Measurements from ENCODE around the gene LTC4S.

DNA sequence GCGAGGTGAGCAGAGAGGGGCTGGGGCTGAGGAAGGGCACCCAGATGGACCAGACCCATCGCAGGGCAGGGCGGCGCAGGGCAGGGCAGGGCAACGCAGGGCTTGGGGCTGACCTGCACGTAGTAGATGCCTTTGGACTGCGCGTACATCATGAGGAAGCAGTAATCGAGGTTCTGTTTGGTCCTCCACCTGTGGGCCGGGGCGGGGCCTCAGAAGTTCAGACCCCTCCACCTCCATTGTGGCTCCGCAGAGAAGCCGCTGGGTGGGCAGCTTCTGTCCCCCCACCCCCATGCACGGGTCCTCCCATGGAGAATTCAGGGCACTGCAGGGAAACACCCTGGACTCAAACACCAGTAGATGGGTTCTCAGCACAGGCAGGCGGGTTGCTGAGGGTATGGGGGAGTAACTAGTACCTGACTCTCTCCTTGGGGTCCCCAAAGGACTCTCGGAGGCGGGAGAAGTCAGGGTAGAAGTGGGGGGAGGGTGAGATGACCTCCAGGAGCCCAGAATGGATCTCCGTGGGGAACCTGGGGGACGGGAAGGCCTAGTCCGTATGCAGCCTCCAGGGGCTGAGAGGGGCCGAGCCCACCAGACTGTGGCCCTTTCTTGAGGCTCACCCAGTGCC lies 6.4 kb downstream of the LTC4S start:
- TF ChIP-seq POLR2A (IDR thresholded peaks at IDR 0.05), result no peak
- TF ChIP-seq, protein P1, sequence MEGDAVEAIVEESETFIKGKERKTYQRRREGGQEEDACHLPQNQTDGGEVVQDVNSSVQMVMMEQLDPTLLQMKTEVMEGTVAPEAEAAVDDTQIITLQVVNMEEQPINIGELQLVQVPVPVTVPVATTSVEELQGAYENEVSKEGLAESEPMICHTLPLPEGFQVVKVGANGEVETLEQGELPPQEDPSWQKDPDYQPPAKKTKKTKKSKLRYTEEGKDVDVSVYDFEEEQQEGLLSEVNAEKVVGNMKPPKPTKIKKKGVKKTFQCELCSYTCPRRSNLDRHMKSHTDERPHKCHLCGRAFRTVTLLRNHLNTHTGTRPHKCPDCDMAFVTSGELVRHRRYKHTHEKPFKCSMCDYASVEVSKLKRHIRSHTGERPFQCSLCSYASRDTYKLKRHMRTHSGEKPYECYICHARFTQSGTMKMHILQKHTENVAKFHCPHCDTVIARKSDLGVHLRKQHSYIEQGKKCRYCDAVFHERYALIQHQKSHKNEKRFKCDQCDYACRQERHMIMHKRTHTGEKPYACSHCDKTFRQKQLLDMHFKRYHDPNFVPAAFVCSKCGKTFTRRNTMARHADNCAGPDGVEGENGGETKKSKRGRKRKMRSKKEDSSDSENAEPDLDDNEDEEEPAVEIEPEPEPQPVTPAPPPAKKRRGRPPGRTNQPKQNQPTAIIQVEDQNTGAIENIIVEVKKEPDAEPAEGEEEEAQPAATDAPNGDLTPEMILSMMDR (IDR thresholded peaks at IDR 0.05), result no peak

All from uterus (tissue), 2 donors.